ENCODE results near the gene MFAP3L.
"Not testable (repeated sequence)": the region's sequence is repeated elsewhere in the genome, so short reads cannot be mapped to it uniquely, and the experiment has no call there.

Gene MFAP3L

DNA sequence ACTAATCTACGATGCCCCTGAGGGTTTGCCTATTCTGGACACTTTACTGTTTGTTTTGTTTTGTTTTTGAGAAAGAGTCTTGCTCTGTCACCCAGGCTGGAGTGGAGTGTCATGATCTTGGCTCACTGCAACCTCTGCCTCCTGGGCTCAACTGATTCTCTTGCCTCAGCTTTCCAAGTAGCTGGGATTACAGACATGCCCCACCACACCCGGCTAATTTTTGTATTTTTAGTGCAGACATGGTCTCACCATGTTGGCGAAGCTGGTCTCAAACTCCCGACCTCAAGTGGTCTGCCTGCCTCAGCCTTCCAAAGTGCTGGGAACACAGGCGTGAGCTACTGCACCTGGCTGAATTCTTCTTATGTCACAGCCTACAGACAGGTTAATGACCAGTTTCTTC lies 70.7 kb downstream of the MFAP3L start:
- H3K27me3 ChIP-seq (ENCODE audit: control insufficient read depth, insufficient read depth, low read length), result no peaks in the 10 kb centered on the region
- H3K4me1 ChIP-seq (ENCODE audit: control insufficient read depth, insufficient read depth, low read length), result peaks cover 6% of the 10 kb centered on the region
- H3K4me3 ChIP-seq (ENCODE audit: low read depth, low read length), result no peak overlapping the region
- H3K36me3 ChIP-seq (ENCODE audit: control insufficient read depth, insufficient read depth, low read length), result no peaks in the 10 kb centered on the region
- no peak overlapping the region for H3K9ac ChIP-seq (ENCODE audit: low read depth, low read length)
- no peaks in the 10 kb centered on the region for H3K9me3 ChIP-seq (ENCODE audit: control insufficient read depth, insufficient read depth, low read length)

DNA sequence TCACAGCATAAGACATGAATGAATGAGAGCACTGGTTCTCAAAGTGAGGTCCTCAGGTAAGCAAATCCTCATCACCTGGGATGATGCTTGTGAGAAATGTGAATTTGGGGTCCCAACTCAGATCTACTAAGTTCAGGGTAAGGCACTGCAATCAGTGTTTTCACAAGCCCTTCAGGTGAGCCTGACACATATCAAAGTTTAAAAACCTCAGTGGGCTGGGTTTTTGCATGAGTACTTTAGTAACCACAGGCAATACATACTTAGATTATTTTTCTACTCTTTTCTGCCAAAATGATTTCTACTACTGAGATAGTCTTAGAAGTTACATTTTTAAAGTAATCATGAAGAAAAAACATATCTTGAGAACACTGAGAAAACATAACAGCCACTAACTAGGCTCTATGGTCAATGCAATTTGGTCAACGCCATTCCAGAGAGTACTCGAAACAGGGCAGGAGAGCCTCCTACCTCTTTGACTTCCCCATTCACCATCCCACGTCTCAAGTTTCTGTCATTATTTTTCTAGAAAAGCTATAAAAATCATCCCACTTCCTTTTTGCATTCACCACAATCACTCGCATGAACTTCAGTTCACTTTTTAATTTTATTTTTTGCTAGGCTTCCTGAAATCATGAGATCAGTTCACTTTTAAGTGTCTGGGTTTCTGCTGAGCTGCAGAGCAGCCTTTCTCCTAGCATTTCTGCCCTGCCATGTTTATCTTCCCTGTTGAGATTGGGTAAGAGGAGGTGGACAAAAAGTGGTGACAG lies 73.8 kb downstream of the MFAP3L start:
- no peaks in the 10 kb centered on the region for H3K9me3 ChIP-seq (ENCODE audit: control insufficient read depth, insufficient read depth, low read length)
- H3K4me1 ChIP-seq (ENCODE audit: control insufficient read depth, insufficient read depth, low read length), result no peaks in the 10 kb centered on the region
- no peak overlapping the region for H3K9ac ChIP-seq (ENCODE audit: low read depth, low read length)
- no peak overlapping the region for H3K4me3 ChIP-seq (ENCODE audit: low read depth, low read length)
- H3K36me3 ChIP-seq (ENCODE audit: control insufficient read depth, insufficient read depth, low read length), result no peaks in the 10 kb centered on the region
- H3K27me3 ChIP-seq (ENCODE audit: control insufficient read depth, insufficient read depth, low read length), result no peaks in the 10 kb centered on the region

DNA sequence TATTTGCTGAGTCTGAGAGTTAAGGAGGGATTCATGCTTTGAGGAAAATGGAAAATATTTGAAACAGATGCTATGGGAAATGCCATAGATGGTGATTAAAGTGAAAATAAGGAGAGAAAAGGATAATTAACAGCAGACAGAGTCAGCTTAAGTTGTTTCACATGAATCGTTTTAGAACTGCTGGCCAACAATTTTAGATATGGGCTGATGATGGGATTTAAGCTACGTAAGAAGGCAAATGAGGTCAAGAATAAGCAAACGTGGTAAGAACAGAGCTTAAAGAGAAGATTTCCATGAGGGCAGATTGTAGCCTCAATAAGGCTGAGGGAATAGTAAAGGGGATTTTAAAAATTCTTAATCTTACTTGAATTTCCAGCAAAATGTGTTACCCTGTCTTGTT lies 77.9 kb downstream of the MFAP3L start:
- no peaks in the 10 kb centered on the region for H3K4me1 ChIP-seq (ENCODE audit: control insufficient read depth, insufficient read depth, low read length)
- no peaks in the 10 kb centered on the region for H3K36me3 ChIP-seq (ENCODE audit: control insufficient read depth, insufficient read depth, low read length)
- no peak overlapping the region for H3K9ac ChIP-seq (ENCODE audit: low read depth, low read length)
- H3K4me3 ChIP-seq (ENCODE audit: low read depth, low read length), result no peak overlapping the region
- no peaks in the 10 kb centered on the region for H3K27me3 ChIP-seq (ENCODE audit: control insufficient read depth, insufficient read depth, low read length)
- no peaks in the 10 kb centered on the region for H3K9me3 ChIP-seq (ENCODE audit: control insufficient read depth, insufficient read depth, low read length)

DNA sequence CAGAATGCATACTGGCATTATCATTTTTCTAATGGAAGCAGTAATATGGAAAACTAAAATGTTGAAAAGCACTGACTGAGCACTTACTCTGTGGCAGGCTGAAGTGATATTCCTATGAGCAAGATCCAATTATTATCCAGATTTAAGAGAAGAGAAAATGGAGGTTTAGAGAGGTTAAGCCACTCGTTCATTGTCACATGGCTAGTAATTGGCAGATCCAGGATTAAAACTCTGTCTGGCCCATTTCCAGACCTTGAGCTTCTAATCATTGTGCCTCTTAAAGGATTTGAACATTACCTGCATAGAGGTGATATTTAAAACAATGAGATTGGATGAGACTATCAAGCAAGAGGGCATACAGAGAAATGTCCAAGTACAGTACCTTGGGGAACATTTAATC lies 80.6 kb downstream of the MFAP3L start:
- Histone ChIP-seq H3K9me3 (ENCODE audit: control insufficient read depth, insufficient read depth, low read length) (no peaks in the 10 kb centered on the region), H3K4me1 (ENCODE audit: control insufficient read depth, insufficient read depth, low read length) (no peaks in the 10 kb centered on the region), H3K27me3 (ENCODE audit: control insufficient read depth, insufficient read depth, low read length) (no peaks in the 10 kb centered on the region), H3K4me3 (ENCODE audit: low read depth, low read length) (no peak overlapping the region), H3K36me3 (ENCODE audit: control insufficient read depth, insufficient read depth, low read length) (peaks cover 2% of the 10 kb centered on the region), H3K9ac (ENCODE audit: low read depth, low read length) (no peak overlapping the region)

DNA sequence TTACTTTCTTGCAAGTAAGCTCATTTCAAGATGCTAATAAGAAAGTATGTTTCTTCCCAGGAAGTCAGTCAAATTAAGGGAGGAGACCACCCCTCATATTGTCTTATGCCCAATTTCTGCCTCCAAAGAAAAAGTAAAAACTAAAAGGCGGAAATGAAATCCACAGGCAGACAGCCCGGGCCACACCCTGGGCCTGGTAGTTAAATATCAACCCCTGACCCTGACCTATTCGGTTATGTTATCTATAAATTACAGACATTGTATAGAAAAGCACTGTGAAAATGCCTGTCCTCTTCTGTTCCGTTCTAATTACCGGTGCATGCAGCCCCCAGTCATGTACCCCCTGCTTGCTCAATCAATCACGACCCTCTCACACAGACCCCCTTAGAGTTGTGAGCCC lies 82.6 kb downstream of the MFAP3L start:
- H3K27me3 ChIP-seq (ENCODE audit: control insufficient read depth, insufficient read depth, low read length); H3K9me3 ChIP-seq (ENCODE audit: control insufficient read depth, insufficient read depth, low read length); H3K4me3 ChIP-seq (ENCODE audit: low read depth, low read length); H3K4me1 ChIP-seq (ENCODE audit: control insufficient read depth, insufficient read depth, low read length); H3K9ac ChIP-seq (ENCODE audit: low read depth, low read length); H3K36me3 ChIP-seq (ENCODE audit: control insufficient read depth, insufficient read depth, low read length): not testable (repeated sequence)

DNA sequence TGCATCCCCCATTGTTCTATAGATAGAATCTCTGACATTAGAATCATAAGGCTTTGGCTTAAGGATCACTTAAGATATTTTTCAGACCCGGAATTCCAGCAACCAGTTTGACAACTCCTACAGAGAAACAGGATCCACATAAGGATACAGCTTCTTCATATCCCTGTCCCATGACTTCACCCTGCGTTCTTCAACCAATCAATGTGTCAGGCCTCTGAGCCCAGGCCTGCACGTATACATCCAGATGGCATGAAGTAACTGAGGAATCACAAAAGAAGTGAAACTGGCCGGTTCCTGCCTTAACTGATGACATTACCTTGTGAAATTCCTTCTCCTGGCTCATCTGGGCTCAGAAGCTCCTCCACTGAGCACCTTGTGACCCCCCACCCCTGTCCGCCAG lies 85.1 kb downstream of the MFAP3L start:
- Histone ChIP-seq H3K27me3 (ENCODE audit: control insufficient read depth, insufficient read depth, low read length) (no peaks in the 10 kb centered on the region), H3K4me3 (ENCODE audit: low read depth, low read length) (no peak overlapping the region), H3K36me3 (ENCODE audit: control insufficient read depth, insufficient read depth, low read length) (peaks cover 2% of the 10 kb centered on the region), H3K4me1 (ENCODE audit: control insufficient read depth, insufficient read depth, low read length) (no peaks in the 10 kb centered on the region), H3K9me3 (ENCODE audit: control insufficient read depth, insufficient read depth, low read length) (no peaks in the 10 kb centered on the region), H3K9ac (ENCODE audit: low read depth, low read length) (no peak overlapping the region)

DNA sequence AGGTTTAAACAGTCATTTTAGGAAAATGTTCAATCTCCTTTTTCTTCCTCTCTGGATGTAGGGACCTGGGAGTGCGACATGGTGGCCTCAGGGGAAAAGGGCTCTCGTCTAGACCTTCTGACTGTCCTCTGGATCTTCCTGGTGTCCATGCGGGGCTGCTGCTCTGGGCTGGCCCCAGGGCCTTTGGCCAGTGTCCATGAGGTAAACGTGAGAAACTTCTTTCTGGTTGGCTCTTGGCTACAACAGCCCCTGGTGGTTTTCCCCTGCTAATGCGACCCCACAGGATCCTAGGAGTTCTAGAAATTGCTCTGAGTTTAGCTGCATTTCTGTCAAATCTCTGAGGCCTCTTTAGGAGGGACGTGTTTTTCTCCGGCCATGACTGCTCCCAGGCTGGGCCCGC lies 85.7 kb downstream of the MFAP3L start:
- Histone ChIP-seq H3K9ac (ENCODE audit: low read depth, low read length) (no peak overlapping the region), H3K4me1 (ENCODE audit: control insufficient read depth, insufficient read depth, low read length) (no peaks in the 10 kb centered on the region), H3K36me3 (ENCODE audit: control insufficient read depth, insufficient read depth, low read length) (peaks cover 2% of the 10 kb centered on the region), H3K4me3 (ENCODE audit: low read depth, low read length) (no peak overlapping the region), H3K9me3 (ENCODE audit: control insufficient read depth, insufficient read depth, low read length) (no peaks in the 10 kb centered on the region), H3K27me3 (ENCODE audit: control insufficient read depth, insufficient read depth, low read length) (no peaks in the 10 kb centered on the region)

Measured in iPS-15b (cell line).